GM12872 (cell line): ENCODE measurements around the gene SLC30A3.

Experiments
- TF ChIP-seq, protein P1 (sequence below): IDR thresholded peaks from 3 replicates; pipeline ENCODE4 v1.5.1; 2011; ENCODE audit warnings: low read depth, mild to moderate bottlenecking, low read length, moderate library complexity; ENCODE audit not compliant: insufficient read depth

The SLC30A3 gene

DNA sequence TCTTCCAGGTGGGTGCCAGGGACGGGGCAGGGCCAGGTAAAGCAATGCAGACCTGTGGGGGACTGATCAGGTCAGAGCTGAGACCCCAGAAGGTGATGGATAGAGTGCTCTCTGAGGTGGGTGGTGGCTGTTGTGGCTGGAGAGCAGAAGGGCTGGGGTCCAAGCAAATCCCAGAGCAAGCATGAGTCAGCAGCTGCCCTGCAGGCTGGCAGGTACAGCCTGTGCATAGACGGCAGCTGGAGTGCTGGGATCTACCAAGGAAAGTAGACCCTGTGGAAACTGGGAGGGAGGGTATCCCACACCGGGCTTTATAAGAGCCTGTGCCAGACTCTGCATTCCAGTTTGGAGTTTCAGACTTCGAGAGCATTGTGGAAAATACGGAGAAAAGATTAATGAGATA lies 20.0 kb upstream of the SLC30A3 start:
- TF ChIP-seq, protein P1, sequence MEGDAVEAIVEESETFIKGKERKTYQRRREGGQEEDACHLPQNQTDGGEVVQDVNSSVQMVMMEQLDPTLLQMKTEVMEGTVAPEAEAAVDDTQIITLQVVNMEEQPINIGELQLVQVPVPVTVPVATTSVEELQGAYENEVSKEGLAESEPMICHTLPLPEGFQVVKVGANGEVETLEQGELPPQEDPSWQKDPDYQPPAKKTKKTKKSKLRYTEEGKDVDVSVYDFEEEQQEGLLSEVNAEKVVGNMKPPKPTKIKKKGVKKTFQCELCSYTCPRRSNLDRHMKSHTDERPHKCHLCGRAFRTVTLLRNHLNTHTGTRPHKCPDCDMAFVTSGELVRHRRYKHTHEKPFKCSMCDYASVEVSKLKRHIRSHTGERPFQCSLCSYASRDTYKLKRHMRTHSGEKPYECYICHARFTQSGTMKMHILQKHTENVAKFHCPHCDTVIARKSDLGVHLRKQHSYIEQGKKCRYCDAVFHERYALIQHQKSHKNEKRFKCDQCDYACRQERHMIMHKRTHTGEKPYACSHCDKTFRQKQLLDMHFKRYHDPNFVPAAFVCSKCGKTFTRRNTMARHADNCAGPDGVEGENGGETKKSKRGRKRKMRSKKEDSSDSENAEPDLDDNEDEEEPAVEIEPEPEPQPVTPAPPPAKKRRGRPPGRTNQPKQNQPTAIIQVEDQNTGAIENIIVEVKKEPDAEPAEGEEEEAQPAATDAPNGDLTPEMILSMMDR, result no peak

DNA sequence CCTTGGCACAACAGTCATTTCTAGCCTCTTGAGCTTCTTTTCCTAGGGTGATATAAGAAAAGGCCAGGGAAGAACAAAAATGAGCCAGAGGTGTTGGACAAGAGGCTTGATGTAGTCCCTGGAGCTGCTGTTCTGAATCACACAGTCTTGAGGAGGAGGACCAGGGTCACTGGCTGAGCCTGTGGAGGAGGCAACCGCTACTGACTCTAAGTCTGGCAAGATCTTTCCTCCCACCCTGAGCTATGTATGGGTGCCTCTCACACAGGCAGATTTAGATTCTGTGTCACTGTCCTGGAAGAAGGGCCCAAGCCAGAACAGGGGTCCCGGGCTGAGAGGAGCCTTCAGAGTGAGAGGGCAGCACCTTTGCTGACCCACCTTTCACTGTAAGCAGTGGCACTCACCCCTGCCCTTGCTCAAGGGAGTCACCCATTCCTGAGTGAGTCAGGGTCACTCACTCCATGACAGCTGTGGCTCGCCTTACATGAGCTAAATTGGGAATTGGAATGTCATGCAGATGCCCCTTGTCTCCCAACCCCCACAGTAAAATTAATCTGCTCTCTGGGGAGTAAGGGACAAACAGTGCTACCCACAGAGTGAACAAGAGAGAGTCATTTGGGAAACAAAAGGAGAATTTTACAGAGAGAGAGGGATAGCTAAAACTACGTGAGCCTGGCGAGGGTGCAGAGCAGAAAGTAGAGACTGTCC lies 19.2 kb upstream of the SLC30A3 start, which contains the start of gene TRIM54:
TSS of gene TRIM54 (plus strand) at position 575 of the 705 bp plus-strand sequence. CDS start 303 bp downstream, outside the sequence.
- TF ChIP-seq, protein P1, result no peak

DNA sequence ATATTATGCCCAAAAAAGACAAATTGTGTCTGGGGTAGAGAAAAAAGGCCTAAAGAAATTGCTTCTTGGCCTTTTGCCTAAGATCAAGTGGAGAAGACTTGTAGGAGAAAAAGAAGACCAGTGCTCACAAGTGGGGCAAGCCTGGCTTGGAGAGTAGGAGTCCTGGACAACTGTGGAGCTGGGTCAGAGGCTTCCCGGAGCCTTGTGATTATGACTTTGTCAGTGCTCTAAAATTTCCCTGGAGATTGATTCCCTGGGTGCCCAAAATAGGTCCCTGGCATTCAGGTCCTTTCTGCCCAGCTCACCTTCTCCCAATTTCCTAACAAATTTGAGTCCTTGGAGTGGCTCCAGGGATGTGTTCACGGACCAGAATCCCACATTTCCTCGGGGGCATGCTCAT lies 18.6 kb upstream of the SLC30A3 start:
- TF ChIP-seq, protein P1, result no peak

DNA sequence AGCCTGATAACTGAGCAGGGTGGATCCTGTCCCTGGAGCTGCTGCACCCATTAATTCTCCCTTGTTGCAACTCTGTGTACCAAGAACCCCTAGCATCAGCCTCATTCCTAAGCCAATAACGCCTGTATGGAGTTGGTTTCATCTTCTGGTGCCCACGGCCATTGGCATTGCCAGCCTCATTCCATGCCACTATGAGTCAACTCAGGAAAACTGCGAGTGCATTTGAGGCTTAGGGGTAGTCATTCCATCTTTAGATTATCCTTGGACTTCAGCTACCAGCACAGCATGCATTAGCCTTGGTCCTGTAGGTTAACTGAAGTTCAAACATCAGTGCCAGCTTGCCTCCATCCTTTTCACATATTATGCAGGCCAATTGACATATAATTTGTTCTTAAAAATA lies 18.0 kb upstream of the SLC30A3 start:
- TF ChIP-seq, protein P1, result no peak

DNA sequence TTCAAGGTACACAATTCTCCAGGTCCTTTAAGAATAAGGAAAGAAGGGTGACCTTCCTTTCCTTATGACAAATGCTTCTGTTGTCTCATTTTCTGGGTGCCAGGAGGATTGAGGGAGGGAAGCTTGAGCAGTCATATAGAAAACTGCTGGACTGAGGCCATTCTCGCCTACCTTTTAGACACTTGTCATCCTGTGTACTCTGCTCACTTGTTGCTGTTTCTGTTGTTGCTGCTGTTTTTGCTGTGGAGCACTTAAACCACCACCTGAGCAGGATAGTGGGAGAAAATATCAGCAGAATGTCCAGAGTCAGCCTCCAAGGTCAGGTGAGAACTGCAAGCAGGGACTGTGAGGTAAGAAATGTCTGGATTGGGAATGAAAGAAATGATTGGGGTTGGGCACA lies 15.2 kb upstream of the SLC30A3 start:
- TF ChIP-seq, protein P1, result no peak

DNA sequence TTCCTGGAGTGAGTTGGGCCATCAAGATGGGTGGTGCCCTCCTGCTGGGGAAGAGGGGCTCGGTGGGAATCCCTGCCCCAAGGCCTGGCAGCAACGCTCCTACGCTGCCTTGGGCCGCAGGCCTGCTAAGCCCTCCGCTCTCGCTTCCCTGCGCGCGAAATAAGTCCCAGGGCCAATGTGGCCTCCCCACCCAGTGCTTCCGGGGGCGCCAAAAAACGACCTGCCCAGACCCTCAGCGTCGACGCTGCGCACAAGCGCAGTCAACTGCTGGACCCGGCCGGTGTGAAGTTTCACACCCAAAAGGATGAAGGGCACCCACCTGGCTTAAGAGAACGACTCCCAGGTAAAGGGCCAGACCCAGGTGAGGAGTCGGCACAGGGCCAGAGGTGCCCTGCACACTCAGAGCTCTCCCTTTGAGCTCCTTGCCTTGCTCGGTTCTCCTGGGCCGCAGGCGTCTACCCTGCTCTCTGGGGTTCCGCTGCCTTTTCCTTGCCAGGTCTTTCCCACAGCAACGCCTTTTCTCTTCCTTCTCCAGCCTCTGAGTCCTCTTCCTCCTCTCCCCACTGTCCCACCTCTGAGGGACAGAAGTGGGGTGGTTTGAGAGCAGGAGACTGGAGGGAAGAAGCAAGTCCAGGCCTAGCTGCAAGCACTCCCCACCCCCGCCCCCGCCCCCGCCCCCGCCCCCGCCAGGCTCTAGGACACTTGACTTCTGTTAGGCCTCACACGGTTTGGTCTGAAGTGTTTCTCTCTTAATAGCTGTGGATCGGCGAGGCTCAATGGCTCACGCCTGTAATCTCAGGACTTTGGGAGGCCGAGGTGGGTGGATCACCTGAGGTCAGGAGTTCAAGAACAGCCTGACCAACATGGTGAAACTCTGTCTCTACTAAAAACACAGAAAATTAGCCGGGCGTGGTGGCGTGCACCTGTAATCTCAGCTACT lies 12.6 kb upstream of the SLC30A3 start, which contains the start of gene DNAJC5G:
TSS of gene DNAJC5G (plus strand) at position 223 of the 940 bp plus-strand sequence. CDS start 1,296 bp downstream, outside the sequence.
- TF ChIP-seq, protein P1, result no peak

GRCh38 chr2:27271631-27272340 lies 8.9 kb upstream of the SLC30A3 start:
- TF ChIP-seq, protein P1, result no peak
